HAP-1 (cell line): Measurements from ENCODE around the gene PRND.
"Not testable (repeated sequence)": the region's sequence is repeated elsewhere in the genome, so short reads cannot be mapped to it uniquely, and the experiment has no call there.

Experiments used
- DNase-seq, 2 experiments: peaks; one replicate each; pipeline ENCODE4 v3.0.0-alpha.2; 2016 to 2020; ENCODE audit warnings: low spot score in 2 of 2
- H3K27me3 ChIP-seq: fragments of 250-450 bp; sonication (Bioruptor Pico); 2 replicates; pipeline ENCODE4 v1.5.1; 2020; ENCODE audit warnings: low read depth, mild to moderate bottlenecking, moderate library complexity
- H3K36me3 ChIP-seq: fragments of 250-450 bp; sonication (Bioruptor Pico); replicated peaks from 2 replicates; pipeline ENCODE4 v1.5.1; 2020; ENCODE audit warnings: mild to moderate bottlenecking
- H3K4me1 ChIP-seq: fragments of 250-450 bp; sonication (Bioruptor Pico); 2 replicates; pipeline ENCODE4 v1.5.1; 2020; ENCODE audit warnings: mild to moderate bottlenecking
- H3K4me3 ChIP-seq: fragments of 250-450 bp; sonication (Bioruptor Pico); 2 replicates; pipeline ENCODE4 v1.5.1; 2020; ENCODE audit warnings: mild to moderate bottlenecking, moderate library complexity
- H3K9me3 ChIP-seq: fragments of 250-450 bp; sonication (Bioruptor Pico); 2 replicates; pipeline ENCODE4 v1.5.1; 2020; ENCODE audit warnings: mild to moderate bottlenecking, moderate library complexity
- in situ Hi-C: fragments of 300-500 bp; cut with MboI; formaldehyde crosslinking; loops from 3 replicates; pipeline ENCODE4 v1.14.3; 2020; ENCODE audit warnings: low sequenced_read_pairs, inconsistent platforms, mixed read lengths

Gene PRND

DNA sequence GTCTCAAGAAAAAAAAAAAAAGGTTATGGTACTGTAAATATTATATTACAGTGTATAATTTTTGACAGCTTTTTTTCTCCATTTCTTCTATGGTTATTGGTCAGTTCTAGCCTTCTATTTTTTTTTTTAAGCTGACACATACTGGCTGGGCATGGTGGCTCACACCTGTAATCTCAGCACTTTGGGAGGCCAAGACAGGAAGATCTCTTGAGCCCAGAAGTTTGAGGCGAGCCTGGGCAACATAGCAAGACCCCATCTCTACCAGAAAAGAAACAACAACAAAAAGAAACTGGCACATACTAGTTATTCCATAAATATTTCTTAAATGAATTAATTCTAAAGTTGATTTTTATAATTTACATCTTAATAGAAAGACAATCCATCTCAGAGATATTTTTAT lies 27.6 kb upstream of the PRND start:
- DNase-seq: no peak
- Histone ChIP-seq H3K27me3 (no peaks in the 10 kb centered on the region), H3K4me3 (no peak overlapping the region), H3K36me3 (peaks cover 7% of the 10 kb centered on the region; the same call in 1 of the 2 replicates), H3K4me1 (peaks cover 16% of the 10 kb centered on the region), H3K9me3 (no peaks in the 10 kb centered on the region)
- in situ Hi-C loops: no loop called here

DNA sequence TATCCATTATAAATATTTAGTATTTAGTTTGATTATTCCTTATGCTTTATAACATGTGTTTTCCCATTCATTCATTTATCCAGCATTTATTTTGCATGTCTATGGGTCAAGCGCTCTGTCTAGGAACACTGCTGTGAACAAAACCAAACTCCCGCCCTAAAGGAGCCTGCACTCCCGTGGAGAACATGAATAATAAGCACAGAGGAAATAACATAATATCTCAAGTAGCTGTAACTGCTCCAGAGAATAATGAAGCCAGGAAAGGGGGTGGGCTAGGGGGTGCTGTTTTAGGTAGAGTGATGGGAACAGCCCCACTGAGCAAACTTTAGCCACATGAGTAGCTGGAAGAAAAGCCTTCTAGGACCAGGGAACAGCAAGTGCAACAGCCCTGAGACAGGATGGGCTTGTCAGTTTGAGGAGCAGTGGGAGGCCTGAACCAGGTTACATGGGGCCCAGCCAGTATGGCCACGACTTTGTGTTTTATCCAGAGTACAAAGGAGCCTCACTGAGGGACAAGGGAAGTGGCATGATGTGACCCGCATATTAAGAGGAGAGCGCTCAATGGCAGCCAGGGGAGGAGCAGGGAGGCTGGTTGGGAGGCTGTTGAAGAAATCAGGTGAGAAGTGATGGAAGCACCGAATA lies 24.4 kb upstream of the PRND start:
- DNase-seq: no peak
- no peaks in the 10 kb centered on the region for H3K9me3 ChIP-seq
- H3K27me3 ChIP-seq: no peaks in the 10 kb centered on the region
- peaks cover 8% of the 10 kb centered on the region for H3K4me1 ChIP-seq
- peaks cover 3% of the 10 kb centered on the region for H3K36me3 ChIP-seq
- in situ Hi-C loops: no loop called here
- no peak overlapping the region for H3K4me3 ChIP-seq

DNA sequence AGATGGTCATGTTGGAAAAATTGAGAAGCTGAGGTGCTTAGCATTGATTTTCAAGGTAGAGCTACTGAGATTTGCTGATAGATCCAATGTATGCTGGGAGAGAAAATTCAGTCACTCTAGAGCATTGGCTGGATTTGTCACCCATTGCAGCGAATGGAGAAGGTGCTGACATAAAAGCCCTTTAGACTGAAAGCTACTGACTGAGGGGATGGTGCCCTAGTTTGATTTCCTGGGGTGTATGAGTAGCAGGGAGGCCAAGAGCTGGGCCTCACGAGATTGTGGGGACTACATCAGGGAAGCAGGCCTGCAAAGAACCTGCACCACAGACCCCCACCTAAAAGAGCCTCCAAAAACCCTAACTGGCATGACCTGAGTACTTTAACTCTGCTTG lies 23.9 kb upstream of the PRND start:
- no peaks in the 10 kb centered on the region for H3K9me3 ChIP-seq
- in situ Hi-C loops: no loop called here
- no peak for DNase-seq
- H3K4me1 ChIP-seq: peaks cover 8% of the 10 kb centered on the region
- peaks cover 3% of the 10 kb centered on the region for H3K36me3 ChIP-seq
- H3K4me3 ChIP-seq: no peak overlapping the region
- no peaks in the 10 kb centered on the region for H3K27me3 ChIP-seq

DNA sequence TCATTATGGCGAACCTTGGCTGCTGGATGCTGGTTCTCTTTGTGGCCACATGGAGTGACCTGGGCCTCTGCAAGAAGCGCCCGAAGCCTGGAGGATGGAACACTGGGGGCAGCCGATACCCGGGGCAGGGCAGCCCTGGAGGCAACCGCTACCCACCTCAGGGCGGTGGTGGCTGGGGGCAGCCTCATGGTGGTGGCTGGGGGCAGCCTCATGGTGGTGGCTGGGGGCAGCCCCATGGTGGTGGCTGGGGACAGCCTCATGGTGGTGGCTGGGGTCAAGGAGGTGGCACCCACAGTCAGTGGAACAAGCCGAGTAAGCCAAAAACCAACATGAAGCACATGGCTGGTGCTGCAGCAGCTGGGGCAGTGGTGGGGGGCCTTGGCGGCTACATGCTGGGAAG lies 22.5 kb upstream of the PRND start:
- Histone ChIP-seq H3K9me3 (no peaks in the 10 kb centered on the region), H3K4me1 (peaks cover 17% of the 10 kb centered on the region), H3K4me3 (no peak overlapping the region), H3K36me3 (peaks cover 3% of the 10 kb centered on the region), H3K27me3 (no peaks in the 10 kb centered on the region)
- no peak for DNase-seq
- in situ Hi-C loops: no loop called here

DNA sequence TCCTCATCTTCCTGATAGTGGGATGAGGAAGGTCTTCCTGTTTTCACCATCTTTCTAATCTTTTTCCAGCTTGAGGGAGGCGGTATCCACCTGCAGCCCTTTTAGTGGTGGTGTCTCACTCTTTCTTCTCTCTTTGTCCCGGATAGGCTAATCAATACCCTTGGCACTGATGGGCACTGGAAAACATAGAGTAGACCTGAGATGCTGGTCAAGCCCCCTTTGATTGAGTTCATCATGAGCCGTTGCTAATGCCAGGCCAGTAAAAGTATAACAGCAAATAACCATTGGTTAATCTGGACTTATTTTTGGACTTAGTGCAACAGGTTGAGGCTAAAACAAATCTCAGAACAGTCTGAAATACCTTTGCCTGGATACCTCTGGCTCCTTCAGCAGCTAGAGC lies 21.8 kb upstream of the PRND start:
- Histone ChIP-seq H3K9me3 (no peaks in the 10 kb centered on the region), H3K27me3 (no peaks in the 10 kb centered on the region), H3K36me3 (peaks cover 3% of the 10 kb centered on the region), H3K4me3 (no peak overlapping the region), H3K4me1 (peaks cover 22% of the 10 kb centered on the region)
- DNase-seq: no peak
- in situ Hi-C loops: no loop called here

DNA sequence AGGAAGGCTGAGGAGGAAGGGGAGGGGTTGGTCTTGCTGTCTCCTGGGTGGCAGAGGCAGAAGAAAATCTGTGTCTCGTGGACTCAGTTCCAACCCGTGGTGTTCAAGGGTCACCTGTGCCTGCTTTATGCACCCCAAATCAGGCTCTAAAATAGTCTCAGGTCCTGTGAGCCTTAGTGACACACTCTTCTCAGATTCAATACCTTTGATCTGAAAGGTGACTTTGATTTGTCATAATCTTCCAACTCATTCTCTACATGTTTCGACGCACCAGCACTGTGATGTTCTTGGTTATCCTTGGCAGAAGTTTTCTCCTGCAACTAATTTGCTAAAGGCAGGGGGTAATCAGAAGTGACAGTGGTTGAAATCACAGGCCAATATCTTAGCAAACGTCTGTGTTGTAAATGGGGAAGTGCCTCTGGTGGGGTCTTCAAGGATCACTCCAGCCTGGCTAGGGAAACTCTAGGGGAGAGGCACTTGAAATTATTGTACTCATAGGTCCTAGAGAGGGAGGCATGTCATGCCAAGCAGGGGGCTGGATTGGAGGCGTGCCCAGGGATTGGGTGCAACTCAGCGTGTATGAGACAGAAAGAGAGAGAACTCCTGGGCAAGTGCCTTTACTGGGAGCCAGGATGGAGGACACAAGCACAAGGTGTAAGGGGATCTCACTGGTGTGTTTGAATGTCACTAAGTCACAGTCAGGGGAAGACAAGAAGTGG lies 19.0 kb upstream of the PRND start:
- Histone ChIP-seq H3K9me3 (no peaks in the 10 kb centered on the region), H3K4me3 (no peak overlapping the region)

DNA sequence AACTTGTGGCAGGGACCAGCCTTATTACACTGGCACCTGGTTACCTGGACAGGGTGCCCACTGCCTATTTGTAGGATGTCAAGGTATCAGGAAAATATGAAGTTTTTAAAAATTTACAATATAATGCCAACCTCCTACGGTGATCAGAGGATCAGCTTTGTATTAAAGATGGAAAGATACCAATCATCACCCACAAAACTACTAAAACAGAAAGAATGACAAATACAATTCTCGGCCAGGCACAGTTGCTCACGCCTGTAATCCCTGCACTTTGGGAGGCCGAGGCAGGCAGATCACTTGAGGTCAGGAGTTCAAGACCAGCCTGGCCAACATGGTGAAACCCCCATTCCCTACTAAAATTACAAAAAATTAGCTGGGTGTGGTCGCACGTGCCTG lies 18.4 kb upstream of the PRND start:
- Histone ChIP-seq H3K4me1 (peaks cover 14% of the 10 kb centered on the region), H3K36me3 (peaks cover 3% of the 10 kb centered on the region), H3K27me3 (no peaks in the 10 kb centered on the region), H3K4me3 (no peak overlapping the region), H3K9me3 (no peaks in the 10 kb centered on the region)
- DNase-seq: no peak
- in situ Hi-C loops: no loop called here

More for the DNA sequence above, 19.0 kb upstream of the PRND start:
- H3K36me3 ChIP-seq: peaks cover 3% of the 10 kb centered on the region
- H3K4me1 ChIP-seq: peaks cover 14% of the 10 kb centered on the region
- in situ Hi-C loops: no loop called here
- DNase-seq: no peak
- H3K27me3 ChIP-seq: no peaks in the 10 kb centered on the region

DNA sequence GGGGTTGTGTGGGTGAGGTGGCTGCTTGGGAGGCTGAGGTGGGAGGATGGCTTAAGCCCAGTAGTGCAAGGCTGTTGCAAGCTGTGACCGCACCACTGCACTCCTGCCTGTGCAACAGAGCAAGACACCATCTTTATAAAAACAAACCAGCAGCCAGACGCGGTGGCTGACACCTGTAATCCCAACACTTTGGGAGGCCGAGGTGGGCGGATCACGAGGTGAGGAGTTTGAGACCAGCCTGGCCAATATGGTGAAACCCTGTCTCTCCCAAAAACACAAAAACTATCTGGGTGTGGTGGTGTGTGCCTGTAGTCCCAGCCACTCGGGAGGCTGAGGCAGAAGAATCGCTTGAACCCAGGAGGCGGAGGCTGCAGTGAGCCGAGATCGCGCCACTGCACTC lies 14.8 kb upstream of the PRND start:
- H3K9me3 ChIP-seq, DNase-seq, H3K36me3 ChIP-seq, H3K4me3 ChIP-seq, H3K27me3 ChIP-seq, in situ Hi-C loops: not testable (repeated sequence)
- peaks cover 14% of the 10 kb centered on the region for H3K4me1 ChIP-seq

DNA sequence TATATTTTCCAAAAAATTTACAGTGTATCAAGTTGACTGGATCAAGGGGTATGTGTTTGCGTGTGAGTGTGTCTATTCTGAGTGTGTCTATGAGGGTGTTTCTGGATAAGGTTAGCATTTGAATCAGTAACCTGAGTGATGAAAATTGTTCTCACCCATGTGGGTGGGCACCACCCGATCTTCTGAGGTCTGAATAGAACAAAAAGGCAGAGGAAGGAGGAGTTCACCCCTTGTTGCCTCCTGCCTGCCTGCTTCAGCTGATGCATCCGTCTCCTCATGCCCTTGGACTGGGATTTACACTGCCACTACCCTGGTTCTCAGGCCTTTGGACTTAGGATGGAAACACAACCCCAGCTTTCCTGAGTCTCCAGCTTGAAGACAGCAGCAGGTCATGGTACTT lies 13.7 kb upstream of the PRND start:
- no peak for DNase-seq
- Histone ChIP-seq H3K27me3 (no peaks in the 10 kb centered on the region), H3K36me3 (no peaks in the 10 kb centered on the region), H3K4me1 (peaks cover 14% of the 10 kb centered on the region), H3K9me3 (no peaks in the 10 kb centered on the region), H3K4me3 (no peak overlapping the region)
- in situ Hi-C loops: no loop called here

DNA sequence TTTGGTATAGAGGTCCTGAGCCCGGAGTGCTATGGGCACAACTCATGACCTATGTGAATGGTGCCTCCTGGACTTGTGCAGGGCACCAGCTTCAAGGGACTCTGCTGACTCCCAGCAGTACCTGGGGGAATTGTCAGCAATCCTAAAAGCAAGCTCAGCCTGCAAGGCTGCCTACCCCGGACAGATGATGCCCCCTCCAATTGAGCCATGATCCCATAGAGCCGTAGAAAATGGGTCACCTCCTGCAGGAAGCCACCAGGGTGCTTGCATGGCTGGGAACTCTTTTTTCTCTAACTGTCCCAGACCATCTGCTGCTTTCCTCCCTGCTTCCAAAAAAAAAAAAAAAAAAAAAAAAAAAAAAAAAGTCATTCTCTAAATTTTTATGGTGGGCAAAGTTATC lies 12.9 kb upstream of the PRND start:
- no peaks in the 10 kb centered on the region for H3K36me3 ChIP-seq
- in situ Hi-C loops: no loop called here
- peaks cover 9% of the 10 kb centered on the region for H3K4me1 ChIP-seq
- no peak for DNase-seq
- no peaks in the 10 kb centered on the region for H3K27me3 ChIP-seq
- H3K9me3 ChIP-seq: no peaks in the 10 kb centered on the region
- H3K4me3 ChIP-seq: no peak overlapping the region

DNA sequence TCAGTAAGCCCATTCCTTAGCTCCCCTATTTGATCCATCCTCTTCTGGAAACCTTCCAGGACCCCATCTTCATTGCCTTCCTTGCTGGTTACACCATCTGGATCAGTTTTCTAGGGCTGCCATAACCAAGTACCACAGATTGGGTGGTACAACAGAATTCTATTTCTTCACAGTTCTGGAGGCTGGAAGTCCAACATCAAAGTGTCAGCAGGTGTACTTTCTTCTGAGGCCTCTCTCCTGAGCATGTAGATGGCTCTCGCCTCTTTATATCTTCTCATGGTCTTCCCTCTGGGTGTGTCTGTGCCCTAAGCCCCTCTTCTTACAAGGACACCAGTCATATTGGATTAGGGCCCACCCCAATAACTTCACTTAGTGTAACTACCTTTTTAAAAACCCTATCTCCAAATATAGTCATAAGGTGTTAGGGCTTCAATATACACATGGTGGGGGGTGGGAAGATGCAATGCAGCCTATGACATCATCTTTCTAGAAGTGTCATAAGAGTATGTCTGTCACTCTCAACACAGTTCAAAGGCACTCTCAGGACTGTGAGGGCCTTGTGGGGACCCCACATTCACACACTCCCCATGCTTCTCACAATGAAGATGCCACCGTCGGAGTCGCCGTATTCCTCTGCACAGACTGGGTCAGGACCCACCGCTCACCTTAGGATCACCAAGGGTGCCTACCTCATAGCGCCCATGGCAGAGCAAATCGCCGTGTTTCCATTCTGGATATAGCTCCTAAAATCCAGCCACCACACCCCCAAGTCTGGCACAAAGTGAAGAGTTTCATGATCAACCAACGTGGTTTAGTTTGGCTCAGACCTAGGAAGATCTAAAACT lies 12.2 kb upstream of the PRND start:
- H3K9me3 ChIP-seq: no peaks in the 10 kb centered on the region
- H3K36me3 ChIP-seq: no peaks in the 10 kb centered on the region
- no peak for DNase-seq
- H3K4me1 ChIP-seq: peaks cover 2% of the 10 kb centered on the region
- in situ Hi-C loops: no loop called here
- H3K27me3 ChIP-seq: no peaks in the 10 kb centered on the region
- no peak overlapping the region for H3K4me3 ChIP-seq

DNA sequence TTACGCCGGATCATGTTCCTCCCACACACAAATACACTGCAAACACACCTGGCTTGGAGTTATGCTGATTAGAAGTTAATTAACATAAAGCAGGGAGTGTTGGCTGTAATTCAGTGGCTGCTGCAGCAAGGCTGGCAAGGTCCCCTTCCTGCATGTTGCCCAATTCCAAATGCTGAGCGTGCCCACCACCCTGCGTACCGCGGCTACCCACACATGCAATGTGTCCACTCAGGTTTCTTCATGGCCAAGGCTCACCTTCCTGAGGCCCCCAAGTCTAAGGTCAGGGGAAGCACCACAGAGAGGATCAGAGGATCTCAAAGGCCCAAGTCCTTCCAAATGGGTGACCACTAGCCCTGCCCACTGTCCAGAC lies 11.6 kb upstream of the PRND start:
- in situ Hi-C loops: no loop called here
- no peaks in the 10 kb centered on the region for H3K27me3 ChIP-seq
- H3K4me1 ChIP-seq: no peaks in the 10 kb centered on the region
- H3K9me3 ChIP-seq: no peaks in the 10 kb centered on the region
- DNase-seq: no peak
- no peaks in the 10 kb centered on the region for H3K36me3 ChIP-seq
- no peak overlapping the region for H3K4me3 ChIP-seq

DNA sequence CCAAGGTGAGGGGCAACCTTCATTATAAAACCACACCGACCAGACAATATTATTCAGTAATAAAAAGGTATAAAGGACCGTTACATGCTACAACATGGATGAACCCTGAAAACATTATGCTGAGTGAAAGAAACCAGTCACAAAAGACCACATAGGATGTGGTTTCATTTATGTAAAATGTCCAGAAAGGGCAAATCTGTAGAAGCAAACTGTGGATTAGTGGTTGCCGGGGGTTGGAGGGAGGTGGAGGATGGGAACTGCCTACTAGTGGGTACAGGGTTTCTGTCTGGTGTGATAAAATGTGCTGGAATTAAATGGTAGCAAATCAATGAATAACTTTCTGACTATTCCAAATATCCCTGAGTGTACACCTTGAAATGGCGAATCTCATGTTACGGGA lies 10.2 kb upstream of the PRND start:
- H3K27me3 ChIP-seq: no peaks in the 10 kb centered on the region
- no peaks in the 10 kb centered on the region for H3K4me1 ChIP-seq
- no peak overlapping the region for H3K4me3 ChIP-seq
- DNase-seq: no peak
- no peaks in the 10 kb centered on the region for H3K9me3 ChIP-seq
- in situ Hi-C loops: no loop called here
- no peaks in the 10 kb centered on the region for H3K36me3 ChIP-seq

DNA sequence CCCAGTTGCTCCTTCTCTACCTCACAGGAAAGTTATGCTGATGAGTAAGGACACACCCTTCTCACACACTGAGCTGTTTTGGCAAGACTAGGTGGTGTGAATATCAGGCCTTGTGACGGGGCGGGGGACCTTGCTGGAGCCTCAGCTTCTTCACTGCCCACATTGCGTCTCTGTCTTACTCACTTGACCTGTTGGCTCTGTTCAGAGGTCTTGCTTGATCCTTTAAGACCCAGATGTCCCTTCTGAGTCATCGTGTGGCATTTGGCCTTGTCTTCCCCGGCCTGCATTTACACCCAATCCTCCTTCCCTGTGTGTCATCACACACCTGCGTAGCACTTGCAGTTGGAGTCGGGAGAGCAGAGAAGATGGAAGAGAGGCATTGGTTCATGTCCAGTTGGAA lies 8.3 kb upstream of the PRND start:
- Histone ChIP-seq H3K9me3 (no peaks in the 10 kb centered on the region), H3K4me3 (no peak overlapping the region), H3K27me3 (no peaks in the 10 kb centered on the region), H3K36me3 (no peaks in the 10 kb centered on the region), H3K4me1 (no peaks in the 10 kb centered on the region)
- no peak for DNase-seq
- in situ Hi-C loops: no loop called here
